ENCODE measurements around the gene LYPD1.

DNA sequence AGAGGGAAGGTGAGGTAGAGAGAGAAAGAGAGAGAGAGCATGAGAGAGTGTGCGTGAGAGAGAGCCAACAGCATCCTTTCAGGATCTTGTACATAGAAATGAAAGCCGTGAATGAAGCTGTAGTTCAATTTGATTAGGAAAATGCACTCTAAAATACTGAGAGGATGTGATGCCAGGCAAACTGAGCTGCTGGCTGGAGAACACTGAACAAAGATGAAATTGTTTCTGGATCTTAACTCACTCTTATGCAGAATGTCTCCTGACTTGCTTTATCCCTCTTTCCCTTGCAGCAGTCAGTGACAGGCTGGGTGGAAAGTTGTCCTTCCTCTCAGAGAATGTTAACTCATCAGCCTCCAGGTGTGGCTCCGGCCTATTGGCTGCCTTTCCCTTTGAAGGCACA lies 10.7 kb downstream of the LYPD1 start:
- TF ChIP-seq POLR2A (IDR thresholded peaks at IDR 0.05; ENCODE audit: low read depth, low read length) (no peak), FOS (IDR thresholded peaks at IDR 0.05; ENCODE audit: low read depth, low read length) (no peak), CHD1 (IDR thresholded peaks at IDR 0.05; ENCODE audit: low read depth, low read length) (no peak), MXI1 (IDR thresholded peaks at IDR 0.05; ENCODE audit: borderline replicate concordance, low read depth, low read length) (no peak), NFE2L2 (IDR thresholded peaks at IDR 0.05; ENCODE audit: low read depth, low read length) (no peak), MAZ (IDR thresholded peaks at IDR 0.05; ENCODE audit: borderline replicate concordance, low read depth, low read length) (no peak), RFX5 (IDR thresholded peaks at IDR 0.05; ENCODE audit: low read depth, low read length) (no peak), CEBPB (IDR thresholded peaks at IDR 0.05; ENCODE audit: low read depth, low read length) (no peak)
- TF ChIP-seq, protein P1, sequence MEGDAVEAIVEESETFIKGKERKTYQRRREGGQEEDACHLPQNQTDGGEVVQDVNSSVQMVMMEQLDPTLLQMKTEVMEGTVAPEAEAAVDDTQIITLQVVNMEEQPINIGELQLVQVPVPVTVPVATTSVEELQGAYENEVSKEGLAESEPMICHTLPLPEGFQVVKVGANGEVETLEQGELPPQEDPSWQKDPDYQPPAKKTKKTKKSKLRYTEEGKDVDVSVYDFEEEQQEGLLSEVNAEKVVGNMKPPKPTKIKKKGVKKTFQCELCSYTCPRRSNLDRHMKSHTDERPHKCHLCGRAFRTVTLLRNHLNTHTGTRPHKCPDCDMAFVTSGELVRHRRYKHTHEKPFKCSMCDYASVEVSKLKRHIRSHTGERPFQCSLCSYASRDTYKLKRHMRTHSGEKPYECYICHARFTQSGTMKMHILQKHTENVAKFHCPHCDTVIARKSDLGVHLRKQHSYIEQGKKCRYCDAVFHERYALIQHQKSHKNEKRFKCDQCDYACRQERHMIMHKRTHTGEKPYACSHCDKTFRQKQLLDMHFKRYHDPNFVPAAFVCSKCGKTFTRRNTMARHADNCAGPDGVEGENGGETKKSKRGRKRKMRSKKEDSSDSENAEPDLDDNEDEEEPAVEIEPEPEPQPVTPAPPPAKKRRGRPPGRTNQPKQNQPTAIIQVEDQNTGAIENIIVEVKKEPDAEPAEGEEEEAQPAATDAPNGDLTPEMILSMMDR (conservative IDR thresholded peaks at IDR 0.05; ENCODE audit: low read depth, low read length): no peak
- TF ChIP-seq, protein P2, sequence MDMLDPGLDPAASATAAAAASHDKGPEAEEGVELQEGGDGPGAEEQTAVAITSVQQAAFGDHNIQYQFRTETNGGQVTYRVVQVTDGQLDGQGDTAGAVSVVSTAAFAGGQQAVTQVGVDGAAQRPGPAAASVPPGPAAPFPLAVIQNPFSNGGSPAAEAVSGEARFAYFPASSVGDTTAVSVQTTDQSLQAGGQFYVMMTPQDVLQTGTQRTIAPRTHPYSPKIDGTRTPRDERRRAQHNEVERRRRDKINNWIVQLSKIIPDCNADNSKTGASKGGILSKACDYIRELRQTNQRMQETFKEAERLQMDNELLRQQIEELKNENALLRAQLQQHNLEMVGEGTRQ (IDR thresholded peaks at IDR 0.05; ENCODE audit: low read depth, low read length): no peak

Data from IMR-90 (cell line).